BE2C (cell line): ENCODE data around the gene RECK.

ENCODE experiments used
- DNase-seq: peaks from one replicate; pipeline ENCODE4 v3.0.0-alpha.2; 2020
- H3K27me3 ChIP-seq: fragments of 250-450 bp; sonication (Bioruptor Pico); 2 replicates; pipeline ENCODE4 v1.5.1; 2020; ENCODE audit warnings: mild to moderate bottlenecking
- H3K36me3 ChIP-seq: fragments of 250-450 bp; sonication (Bioruptor Pico); 2 replicates; pipeline ENCODE4 v1.5.1; 2020; ENCODE audit warnings: mild to moderate bottlenecking
- H3K4me1 ChIP-seq: fragments of 250-450 bp; sonication (Bioruptor Pico); 2 replicates; pipeline ENCODE4 v1.5.1; 2020
- H3K4me3 ChIP-seq: 2 replicates; pipeline ENCODE4 v1.5.1; 2011; ENCODE audit warnings: low read depth, low read length
- H3K9me3 ChIP-seq: fragments of 250-450 bp; sonication (Bioruptor Pico); 2 replicates; pipeline ENCODE4 v1.5.1; 2020
- CTCF ChIP-seq: IDR thresholded peaks from 2 replicates; pipeline ENCODE4 v1.5.1; 2012; ENCODE audit warnings: mild to moderate bottlenecking, low read depth, low read length

The RECK gene

DNA sequence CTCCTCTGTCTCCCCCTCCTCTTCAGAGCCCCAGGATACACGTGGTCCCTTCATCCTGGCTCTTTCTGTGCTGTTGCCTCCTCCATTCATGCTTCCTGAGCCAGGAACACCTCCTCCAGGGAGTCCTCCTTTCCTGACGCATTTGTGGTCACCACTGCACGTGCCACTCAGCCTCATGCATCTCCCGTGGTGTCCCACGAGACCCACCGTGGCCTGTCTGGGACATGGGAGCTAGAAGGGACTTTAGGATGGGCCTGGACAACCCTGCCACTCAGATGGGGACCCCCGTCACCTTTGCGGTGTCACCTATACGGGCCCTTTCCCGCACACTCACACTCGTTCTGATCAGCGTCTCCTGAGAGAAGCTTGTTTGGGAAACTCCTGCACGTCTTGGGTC, 106.5 kb downstream of the RECK start:
- no peaks in the 10 kb centered on the region for H3K27me3 ChIP-seq
- no peaks in the 10 kb centered on the region for H3K9me3 ChIP-seq
- peaks cover under 1% of the 10 kb centered on the region; the same call in 1 of the 2 replicates for H3K4me1 ChIP-seq
- H3K4me3 ChIP-seq, result no peak overlapping the region
- DNase-seq, result no peak
- H3K36me3 ChIP-seq, result no peaks in the 10 kb centered on the region
- TF ChIP-seq CTCF, result no peak

DNA sequence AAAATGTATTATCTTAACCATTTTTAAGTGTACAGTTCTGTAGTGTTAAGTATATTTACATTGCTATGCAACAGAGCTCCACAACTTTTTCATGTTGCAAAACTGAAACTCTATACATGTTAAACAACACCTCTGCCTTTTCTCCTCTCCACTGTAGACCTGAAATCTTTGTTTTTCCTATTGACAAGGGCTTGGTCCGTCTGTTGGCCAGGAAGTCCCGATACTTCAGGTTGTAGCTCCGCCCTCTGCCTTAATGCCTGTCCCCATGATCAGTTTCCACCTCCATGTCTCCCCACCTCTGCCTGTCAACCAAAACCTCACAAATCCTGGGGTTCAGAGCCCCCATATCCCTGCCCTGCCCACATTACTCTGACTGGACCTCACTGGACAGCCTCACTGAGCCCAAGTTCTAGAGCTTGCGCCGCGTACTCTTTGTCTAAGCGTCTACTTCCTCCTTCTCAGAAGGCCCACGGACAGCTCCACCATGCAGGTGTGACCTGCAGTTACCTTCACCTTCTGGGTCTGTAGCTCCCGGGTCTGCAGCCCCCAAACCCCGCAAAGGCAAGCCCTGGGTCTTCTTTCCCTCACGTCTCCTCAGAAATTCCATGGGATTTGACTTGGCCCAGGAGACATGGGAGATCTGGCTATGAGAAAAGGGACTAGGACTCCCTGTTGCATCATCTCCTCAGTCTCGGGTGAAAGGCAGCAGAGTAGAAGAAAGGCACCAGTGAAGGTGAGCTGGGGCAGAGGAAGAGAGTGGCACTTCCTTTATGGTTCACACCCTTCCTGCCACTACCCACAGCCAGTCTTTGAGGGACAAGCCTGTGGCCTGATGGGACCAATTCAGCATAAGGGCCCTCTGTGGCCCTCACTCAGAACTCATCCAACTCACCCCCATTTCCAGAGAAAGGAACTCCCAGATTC, 107.9 kb downstream of the RECK start:
- H3K9me3 ChIP-seq, result no peaks in the 10 kb centered on the region
- no peak for DNase-seq
- H3K27me3 ChIP-seq, result no peaks in the 10 kb centered on the region
- H3K36me3 ChIP-seq, result no peaks in the 10 kb centered on the region
- no peak for TF ChIP-seq CTCF
- peaks cover 9% of the 10 kb centered on the region for H3K4me1 ChIP-seq
- H3K4me3 ChIP-seq, result no peak overlapping the region

GRCh38 chr9:36145970-36146369, 109.3 kb downstream of the RECK start:
- no peaks in the 10 kb centered on the region for H3K9me3 ChIP-seq
- no peak overlapping the region for H3K4me3 ChIP-seq
- H3K4me1 ChIP-seq, result peaks cover 12% of the 10 kb centered on the region
- DNase-seq, result no peak
- no peak for TF ChIP-seq CTCF
- H3K27me3 ChIP-seq, result no peaks in the 10 kb centered on the region
- H3K36me3 ChIP-seq, result no peaks in the 10 kb centered on the region

- Histone ChIP-seq H3K27me3 (no peaks in the 10 kb centered on the region), H3K36me3 (no peaks in the 10 kb centered on the region), H3K4me1 (peaks cover 12% of the 10 kb centered on the region), H3K9me3 (no peaks in the 10 kb centered on the region), H3K4me3 (no peak overlapping the region)
- no peak for DNase-seq
- no peak for TF ChIP-seq CTCF
These were observed 109.9 kb downstream of the RECK start for GRCh38 chr9:36146651-36147050.

DNA sequence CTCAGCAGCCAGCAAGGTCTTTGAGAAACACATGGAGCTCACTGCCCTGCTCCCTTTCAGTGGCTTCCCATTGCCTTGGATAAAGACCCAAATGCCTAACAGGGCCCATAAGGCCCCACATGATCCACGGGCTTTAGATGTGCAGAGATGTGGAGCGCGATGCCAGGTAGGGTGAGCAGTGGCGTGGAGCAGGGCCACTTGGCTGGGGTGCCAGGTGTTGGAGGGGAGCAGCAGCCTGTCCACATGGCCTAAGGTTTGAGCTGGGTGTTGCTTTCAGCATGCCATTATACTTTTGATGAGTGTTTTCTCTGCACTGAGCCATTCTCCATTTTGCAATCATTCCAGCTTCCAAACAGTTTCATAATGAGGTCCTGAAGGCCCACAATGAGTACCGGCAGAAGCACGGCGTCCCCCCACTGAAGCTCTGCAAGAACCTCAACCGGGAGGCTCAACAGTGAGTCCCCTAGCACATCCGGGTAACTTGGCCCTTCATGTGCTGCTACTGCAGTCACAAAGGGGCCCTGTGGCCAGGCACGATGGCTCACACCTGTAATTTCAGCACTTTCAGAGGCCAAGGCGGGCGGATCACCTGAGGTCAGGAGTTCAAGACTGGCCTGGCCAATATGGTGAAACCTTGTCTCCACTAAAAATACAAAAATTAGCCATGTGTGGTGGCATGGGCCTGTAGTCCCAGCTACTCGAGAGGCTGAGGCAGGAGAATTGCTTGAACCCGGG, 110.9 kb downstream of the RECK start:
- Histone ChIP-seq H3K36me3 (no peaks in the 10 kb centered on the region), H3K4me3 (no peak overlapping the region), H3K27me3 (no peaks in the 10 kb centered on the region), H3K9me3 (no peaks in the 10 kb centered on the region), H3K4me1 (peaks cover 12% of the 10 kb centered on the region)
- DNase-seq, result no peak
- no peak for TF ChIP-seq CTCF
